Smooth muscle cell (in vitro differentiated cells): Measurements from ENCODE around the gene EGLN1. TPM values are rescaled to one million over a fixed set of nuclear protein-coding genes. Genes with fewer than 3 reads are reported as not detected.

Experiments used
- DNase-seq: peaks from one replicate; lab custom pipeline; 2025; ENCODE audit not compliant: unreplicated experiment; lab: John Stamatoyannopoulos, UW
- H2AFZ ChIP-seq: fragments of 200-600 bp; sonication (generic); 2 replicates; pipeline ENCODE4 v1.6.0; 2016; ENCODE audit warnings: antibody characterized with exemption, low read depth, mild to moderate bottlenecking
- H3F3A ChIP-seq: fragments of 200-600 bp; sonication (generic); 2 replicates; pipeline ENCODE4 v1.6.0; 2017; ENCODE audit warnings: antibody characterized with exemption, low read depth
- H3K27ac ChIP-seq: fragments of 200-600 bp; sonication (generic); 2 replicates; pipeline ENCODE4 v1.5.1; 2016; ENCODE audit warnings: low read depth, mild to moderate bottlenecking
- H3K27me3 ChIP-seq: fragments of 200-600 bp; sonication (generic); 2 replicates; pipeline ENCODE4 v1.6.1; 2016; ENCODE audit warnings: low read depth, mild to moderate bottlenecking
- H3K36me3 ChIP-seq: fragments of 200-600 bp; sonication (generic); 2 replicates; pipeline ENCODE4 v1.5.1; 2016; ENCODE audit warnings: low read depth
- H3K4me1 ChIP-seq: fragments of 200-600 bp; sonication (generic); 2 replicates; pipeline ENCODE4 v1.5.1; 2016; ENCODE audit warnings: low read depth
- H3K4me2 ChIP-seq: fragments of 200-600 bp; sonication (generic); 2 replicates; pipeline ENCODE4 v1.6.0; 2016; ENCODE audit warnings: mild to moderate bottlenecking
- H3K4me3 ChIP-seq: fragments of 200-600 bp; sonication (generic); 2 replicates; pipeline ENCODE4 v1.5.1; 2016; ENCODE audit warnings: mild to moderate bottlenecking
- H3K79me2 ChIP-seq: fragments of 200-600 bp; sonication (generic); 2 replicates; pipeline ENCODE4 v1.6.0; 2016; ENCODE audit warnings: low read depth, mild to moderate bottlenecking
- H3K9ac ChIP-seq: fragments of 200-600 bp; sonication (generic); 2 replicates; pipeline ENCODE4 v1.6.0; 2016; ENCODE audit warnings: low read depth
- H3K9me3 ChIP-seq: fragments of 200-600 bp; sonication (generic); replicated peaks from 2 replicates; pipeline ENCODE4 v1.5.1; 2016; ENCODE audit warnings: low read depth
- H4K20me1 ChIP-seq: fragments of 200-600 bp; sonication (generic); 2 replicates; pipeline ENCODE4 v1.6.0; 2016; ENCODE audit warnings: low read depth
- CTCF ChIP-seq: fragments of 200-600 bp; sonication (generic); IDR thresholded peaks from 2 replicates; pipeline ENCODE4 v1.5.1; 2017; ENCODE audit warnings: borderline replicate concordance, mild to moderate bottlenecking, antibody characterized with exemption; ENCODE audit not compliant: insufficient read depth, poor library complexity, severe bottlenecking
- WGBS: methylation state at CpG from one replicate; pipeline ENCODE4 v1.1.7; 2016; ENCODE audit warnings: low lambda C conversion rate; 5-methylcytosine and 5-hydroxymethylcytosine counted together
- polyA plus RNA-seq: library from polyadenylated mRNA; unstranded; fragments of >200 nt; fragmentation: Nextera tagmentation; extraction: Ambion mirVana; gene quantifications from 2 replicates; pipeline ENCODE4 v1.2.1, GENCODE V29; 2016
- total RNA-seq: library from RNA; depleted of rRNA; stranded (reverse); fragments of >200 nt; gene quantifications from 2 replicates; pipeline ENCODE4 v1.2.3, GENCODE V29; 2014

Gene EGLN1
- total and polyA plus RNA-seq, 2 experiments from 2014 or later, result 15.7 to 36.8 TPM

GRCh38 chr1:231374394-231374793 lies 47.7 kb downstream of the EGLN1 start:
- no peak for DNase-seq
- Histone ChIP-seq H3K9me3 (no peaks in the 10 kb centered on the region), H4K20me1 (peaks cover 93% of the 10 kb centered on the region), H3K79me2 (peaks cover 76% of the 10 kb centered on the region), H3K36me3 (no peaks in the 10 kb centered on the region), H3K4me3 (no peak overlapping the region), H3K9ac (no peak overlapping the region), H3K27me3 (no peaks in the 10 kb centered on the region), H3F3A (no peaks in the 10 kb centered on the region), H2AFZ (no peak overlapping the region), H3K4me1 (peaks cover 4% of the 10 kb centered on the region), H3K27ac (no peak overlapping the region), H3K4me2 (no peak overlapping the region)
- over 99% methylated on average over 4 of the region's 4 CpGs for WGBS
- TF ChIP-seq CTCF, result no peak

GRCh38 chr1:231372501-231372900 lies 49.6 kb downstream of the EGLN1 start:
- H3K9me3 ChIP-seq, result no peaks in the 10 kb centered on the region
- H3K4me1 ChIP-seq, result peaks cover 4% of the 10 kb centered on the region
- H3K4me2 ChIP-seq, result no peak overlapping the region
- H3K4me3 ChIP-seq, result no peak overlapping the region
- H4K20me1 ChIP-seq, result peaks cover 81% of the 10 kb centered on the region
- no peaks in the 10 kb centered on the region for H3K27me3 ChIP-seq
- H3F3A ChIP-seq, result no peaks in the 10 kb centered on the region
- no peak overlapping the region for H3K9ac ChIP-seq
- H3K79me2 ChIP-seq, result peaks cover 57% of the 10 kb centered on the region
- H3K36me3 ChIP-seq, result no peaks in the 10 kb centered on the region
- TF ChIP-seq CTCF, result no peak
- H2AFZ ChIP-seq, result no peak overlapping the region
- no peak for DNase-seq
- no peak overlapping the region for H3K27ac ChIP-seq

GRCh38 chr1:231369282-231369681 lies 52.8 kb downstream of the EGLN1 start:
- no peak for TF ChIP-seq CTCF
- 90% methylated on average over 3 of the region's 3 CpGs for WGBS
- H3K79me2 ChIP-seq, result peaks cover 27% of the 10 kb centered on the region

GRCh38 chr1:231364192-231364591 lies 57.9 kb downstream of the EGLN1 start:
- no peaks in the 10 kb centered on the region for H3K36me3 ChIP-seq
- H3K9me3 ChIP-seq, result no peaks in the 10 kb centered on the region

More at GRCh38 chr1:231369282-231369681, 52.8 kb downstream of the EGLN1 start:
- DNase-seq, result no peak
- Histone ChIP-seq H2AFZ (no peak overlapping the region), H3F3A (no peaks in the 10 kb centered on the region), H3K4me3 (no peak overlapping the region), H3K36me3 (no peaks in the 10 kb centered on the region), H3K27ac (no peak overlapping the region), H3K4me2 (no peak overlapping the region), H3K9me3 (no peaks in the 10 kb centered on the region), H3K9ac (no peak overlapping the region), H3K4me1 (no peaks in the 10 kb centered on the region), H3K27me3 (no peaks in the 10 kb centered on the region), H4K20me1 (peaks cover 57% of the 10 kb centered on the region)

More at GRCh38 chr1:231364192-231364591, 57.9 kb downstream of the EGLN1 start:
- no peak overlapping the region for H2AFZ ChIP-seq
- H3K4me3 ChIP-seq, result no peak overlapping the region
- WGBS, result 98% methylated on average over 5 of the region's 5 CpGs
- no peaks in the 10 kb centered on the region for H3K27me3 ChIP-seq
- peaks cover 15% of the 10 kb centered on the region for H4K20me1 ChIP-seq
- no peaks in the 10 kb centered on the region for H3K79me2 ChIP-seq
- no peak overlapping the region for H3K4me2 ChIP-seq
- H3K4me1 ChIP-seq, result no peaks in the 10 kb centered on the region
- no peak overlapping the region for H3K9ac ChIP-seq
- no peak for TF ChIP-seq CTCF
- no peak for DNase-seq
- no peaks in the 10 kb centered on the region for H3F3A ChIP-seq
- H3K27ac ChIP-seq, result no peak overlapping the region
